Endothelial cell of umbilical vein (primary cell): Measurements from ENCODE around the gene TICAM2. TPM values are rescaled to one million over a fixed set of nuclear protein-coding genes. Genes with fewer than 3 reads are reported as not detected.
A peak's percentile ranks its signal among the peaks of the same experiment; 100 is the strongest.

Experiments used
- BruUV-seq: library from RNA; stranded (reverse); fragments of 400-500 nt; replicated peaks from 2 replicates; lab custom pipeline; 2021; lab: Mats Ljungman, UMichigan
- CTCF ChIA-PET: fragments of 300-600, 350-600 bp; sonication (Branson Sonifier 250); formaldehyde crosslinking; loops from one replicate; lab custom pipeline; 2021; ENCODE audit warnings: antibody characterized with exemption, inconsistent platforms; lab: Charles Lee
- POLR2A ChIA-PET: fragments of 300-600, 350-600 bp; sonication (Branson Sonifier 250); formaldehyde crosslinking; loops from one replicate; lab custom pipeline; 2021; ENCODE audit warnings: antibody characterized with exemption, inconsistent platforms; lab: Charles Lee
- DNase-seq: peaks from one replicate; pipeline ENCODE4 v3.0.0-alpha.2; 2011; ENCODE audit warnings: low read depth, low spot score
- FAIRE-seq: peaks from 2 replicates; lab custom pipeline; 2011; peaks lifted over from hg19 to GRCh38; lab: Jason Lieb, UNC
- H2AFZ ChIP-seq: 2 replicates; pipeline ENCODE4 v1.6.0; 2012; ENCODE audit warnings: low read depth, low read length, control low read depth, inconsistent platforms
- H3K27ac ChIP-seq: 2 replicates; pipeline ENCODE4 v1.5.1; 2011; ENCODE audit warnings: low read depth, mild to moderate bottlenecking, control low read depth, low read length, moderate library complexity; ENCODE audit not compliant: insufficient read depth
- H3K27me3 ChIP-seq, 2 experiments: 2 replicates each; pipeline versions ENCODE4 v1.6.0 to v1.6.1; 2011; ENCODE audit warnings: low read length in 2 of 2, mixed read lengths in 1 of 2; ENCODE audit not compliant: control insufficient read depth in 2 of 2, insufficient read depth in 2 of 2
- H3K36me3 ChIP-seq, 2 experiments: 2 replicates in 1 of 2; 3 replicates in 1 of 2; pipeline ENCODE4 v1.5.1; 2011; ENCODE audit warnings: low read length in 2 of 2, mild to moderate bottlenecking in 1 of 2, moderate library complexity in 1 of 2; ENCODE audit not compliant: control insufficient read depth in 2 of 2, insufficient read depth in 2 of 2; ENCODE audit errors: extremely low read depth in 1 of 2
- H3K4me1 ChIP-seq: 3 replicates; pipeline ENCODE4 v1.5.1; 2011; ENCODE audit warnings: mild to moderate bottlenecking, low read length; ENCODE audit not compliant: control insufficient read depth, insufficient read depth; ENCODE audit errors: extremely low read depth
- H3K4me2 ChIP-seq: 2 replicates; pipeline ENCODE4 v1.6.1; 2011; ENCODE audit warnings: low read length, control low read depth, mixed read lengths; ENCODE audit not compliant: insufficient read depth
- H3K4me3 ChIP-seq, 3 experiments: fragments of 200-600 bp in 1 of 3; sonication (generic), shearing (Covaris generic) in 1 of 3; replicated peaks in 1 of 3; 2 replicates each; pipeline ENCODE4 v1.5.1; 2011 to 2016; ENCODE audit warnings: control low read depth in 3 of 3, low read length in 3 of 3, mild to moderate bottlenecking in 2 of 3, inconsistent platforms in 1 of 3, low read depth in 1 of 3, moderate library complexity in 1 of 3; ENCODE audit not compliant: insufficient read depth in 1 of 3
- H3K79me2 ChIP-seq: 2 replicates; pipeline ENCODE4 v1.6.0; 2012; ENCODE audit warnings: low read length, inconsistent platforms; ENCODE audit not compliant: control insufficient read depth, insufficient read depth
- H3K9ac ChIP-seq: replicated peaks from 2 replicates; pipeline ENCODE3; 2011; ENCODE audit warnings: low read length, control low read depth; ENCODE audit not compliant: insufficient read depth; ENCODE audit errors: extremely low read depth
- H3K9me1 ChIP-seq: replicated peaks from 3 replicates; pipeline ENCODE4 v1.6.0; 2011; ENCODE audit warnings: mild to moderate bottlenecking, low read length; ENCODE audit not compliant: control insufficient read depth, insufficient read depth; ENCODE audit errors: extremely low read depth
- H3K9me3 ChIP-seq: replicated peaks from 2 replicates; pipeline ENCODE4 v1.5.1; 2012; ENCODE audit warnings: low read length, inconsistent platforms; ENCODE audit not compliant: control insufficient read depth, insufficient read depth
- H4K20me1 ChIP-seq: replicated peaks from 2 replicates; pipeline ENCODE3; 2011; ENCODE audit warnings: mild to moderate bottlenecking, low read length; ENCODE audit not compliant: control insufficient read depth, insufficient read depth; ENCODE audit errors: extremely low read depth
- EZH2 ChIP-seq: IDR thresholded peaks from 2 replicates; pipeline ENCODE4 v1.6.1; 2012; ENCODE audit warnings: borderline replicate concordance, low read depth, mild to moderate bottlenecking, moderate library complexity, low read length, inconsistent platforms; ENCODE audit not compliant: severe bottlenecking
- FOS ChIP-seq: IDR thresholded peaks from 2 replicates; pipeline ENCODE4 v1.6.1; 2011; ENCODE audit warnings: mild to moderate bottlenecking, low read length, moderate library complexity, borderline replicate concordance; ENCODE audit not compliant: insufficient read depth
- GATA2 ChIP-seq: IDR thresholded peaks from 2 replicates; pipeline ENCODE4 v1.7.0; 2011; ENCODE audit warnings: low read depth, mild to moderate bottlenecking, moderate library complexity, mixed read lengths, low read length; ENCODE audit not compliant: insufficient read length, insufficient read depth
- JUN ChIP-seq: IDR thresholded peaks from 2 replicates; pipeline ENCODE4 v1.6.1; 2011; ENCODE audit warnings: borderline replicate concordance, low read depth; ENCODE audit not compliant: insufficient read length, insufficient read depth
- MYC ChIP-seq: IDR thresholded peaks from one replicate; pipeline ENCODE4 v1.6.1; 2011; ENCODE audit warnings: mild to moderate bottlenecking, low read depth, low read length
- POLR2A ChIP-seq: IDR thresholded peaks from 2 replicates; pipeline ENCODE4 v1.6.1; 2012; ENCODE audit warnings: low read depth, mild to moderate bottlenecking, control low read depth, low read length
- POLR2AphosphoS5 ChIP-seq: IDR thresholded peaks from 2 replicates; pipeline ENCODE4 v1.6.1; 2012; ENCODE audit warnings: low read depth, mild to moderate bottlenecking, control low read depth, low read length, moderate library complexity; ENCODE audit not compliant: insufficient read depth
- dilution Hi-C: fragments of 300-500 bp; cut with MboI; formaldehyde crosslinking; loops from one replicate; pipeline ENCODE4 v1.15.0; 2019; ENCODE audit warnings: low sequenced_read_pairs; ENCODE audit not compliant: extremely low pct_ligation_motif_present
- intact Hi-C: fragments of 100-400 bp; cut with micrococcal nuclease; formaldehyde crosslinking; loops from one replicate; pipeline ENCODE4 v1.10.0; 2022
- polyA plus RNA-seq, 4 experiments: library from polyadenylated mRNA; depleted of rRNA in 3 of 4; stranded (reverse) in 3 of 4; unstranded in 1 of 4; fragments of >200 nt; gene quantifications; 2 replicates each; pipeline versions ENCODE4 v1.2.1 to v1.2.3, GENCODE V29; 2011 to 2012; ENCODE audit warnings: missing spikeins in 1 of 4
- total RNA-seq: library from RNA; stranded (reverse); gene quantifications from 2 replicates; pipeline ENCODE4 v1.2.3, GENCODE V29; 2021
- TF ChIP-seq, protein P1 (sequence below): IDR thresholded peaks from 2 replicates; pipeline ENCODE4 v1.6.1; 2011; ENCODE audit not compliant: insufficient read depth, insufficient read length
- TF ChIP-seq, protein P2 (sequence below), 2 donors: IDR thresholded peaks; 1 replicate in 1 of 2; 2 replicates in 1 of 2; pipeline ENCODE4 v1.5.1; 2011; ENCODE audit warnings: low read length in 2 of 2, mild to moderate bottlenecking in 2 of 2, moderate library complexity in 2 of 2, control low read depth in 1 of 2, inconsistent platforms in 1 of 2, low read depth in 1 of 2; ENCODE audit not compliant: insufficient read depth in 1 of 2; ENCODE audit errors: extremely low read depth in 1 of 2

TICAM2 gene
- total and polyA plus RNA-seq, 2 donors (not counting 3 experiments of a cell fraction or from before 2014, with no cell fraction given): 0.18 to 3.5 TPM

DNA sequence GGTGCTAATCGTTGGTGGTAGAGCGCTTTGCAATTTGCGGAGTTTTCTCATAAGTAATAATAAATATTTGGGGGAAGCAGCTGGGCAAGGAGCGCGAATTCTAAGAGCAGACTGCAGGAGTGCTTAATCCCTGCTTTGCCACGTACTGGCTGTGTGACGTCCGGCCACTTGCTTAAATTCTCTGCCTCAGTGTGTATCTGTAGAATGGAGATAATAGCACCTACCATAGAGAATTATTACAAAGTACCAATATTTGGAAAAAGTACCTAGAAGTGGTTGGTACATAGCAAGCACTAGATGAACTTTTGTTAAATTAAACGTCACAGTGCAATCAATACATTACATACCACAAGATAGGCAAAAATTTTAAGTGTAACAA lies 24.2 kb upstream of the TICAM2 start:
- peak overlapping the region; percentile 94 for H3K4me2 ChIP-seq
- FAIRE-seq (no peak), DNase-seq (no peak)
- H3K9me3 ChIP-seq: no peaks in the 10 kb centered on the region
- ChIA-PET CTCF (interaction anchor here (0.7 to 3.7 kb wide), 2 partner anchors 11 to 214 kb away, joined by 4 to 18 read pairs; no protein-coding TSS in a partner anchor), POLR2A (no interaction called here)
- intact Hi-C loops (loop anchor here (1.0 to 5.0 kb wide), 3 partner anchors 82 to 406 kb away; partner anchors contain the start of genes ARL14EPL and FEM1C), dilution Hi-C loops (no loop called here)
- H3K9ac ChIP-seq: peak overlapping the region; percentile 93
- H2AFZ ChIP-seq: peak overlapping the region; percentile 84
- peak overlapping the region; percentile 49 for H3K27ac ChIP-seq
- peak overlapping the region; percentile 62 to 98 (median 86) for H3K4me3 ChIP-seq
- H3K27me3 ChIP-seq: no peaks in the 10 kb centered on the region
- H4K20me1 ChIP-seq: no peaks in the 10 kb centered on the region
- peaks cover 30% of the 10 kb centered on the region for H3K4me1 ChIP-seq
- TF ChIP-seq JUN (no peak), POLR2A (no peak), EZH2 (no peak), POLR2AphosphoS5 (no peak), FOS (no peak), MYC (no peak), GATA2 (no peak)
- TF ChIP-seq, protein P1, sequence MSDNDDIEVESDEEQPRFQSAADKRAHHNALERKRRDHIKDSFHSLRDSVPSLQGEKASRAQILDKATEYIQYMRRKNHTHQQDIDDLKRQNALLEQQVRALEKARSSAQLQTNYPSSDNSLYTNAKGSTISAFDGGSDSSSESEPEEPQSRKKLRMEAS: no peak
- TF ChIP-seq, protein P2, sequence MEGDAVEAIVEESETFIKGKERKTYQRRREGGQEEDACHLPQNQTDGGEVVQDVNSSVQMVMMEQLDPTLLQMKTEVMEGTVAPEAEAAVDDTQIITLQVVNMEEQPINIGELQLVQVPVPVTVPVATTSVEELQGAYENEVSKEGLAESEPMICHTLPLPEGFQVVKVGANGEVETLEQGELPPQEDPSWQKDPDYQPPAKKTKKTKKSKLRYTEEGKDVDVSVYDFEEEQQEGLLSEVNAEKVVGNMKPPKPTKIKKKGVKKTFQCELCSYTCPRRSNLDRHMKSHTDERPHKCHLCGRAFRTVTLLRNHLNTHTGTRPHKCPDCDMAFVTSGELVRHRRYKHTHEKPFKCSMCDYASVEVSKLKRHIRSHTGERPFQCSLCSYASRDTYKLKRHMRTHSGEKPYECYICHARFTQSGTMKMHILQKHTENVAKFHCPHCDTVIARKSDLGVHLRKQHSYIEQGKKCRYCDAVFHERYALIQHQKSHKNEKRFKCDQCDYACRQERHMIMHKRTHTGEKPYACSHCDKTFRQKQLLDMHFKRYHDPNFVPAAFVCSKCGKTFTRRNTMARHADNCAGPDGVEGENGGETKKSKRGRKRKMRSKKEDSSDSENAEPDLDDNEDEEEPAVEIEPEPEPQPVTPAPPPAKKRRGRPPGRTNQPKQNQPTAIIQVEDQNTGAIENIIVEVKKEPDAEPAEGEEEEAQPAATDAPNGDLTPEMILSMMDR (IDR thresholded peaks at IDR 0.05; ENCODE audit: extremely low read depth in 1 of 2, insufficient read depth in 1 of 2, low read depth in 1 of 2, low read length in 2 of 2): no peak
- TSS peak; percentile 91 for BruUV-seq
- peaks cover 2% of the 10 kb centered on the region for H3K9me1 ChIP-seq
- peaks cover 44% of the 10 kb centered on the region for H3K79me2 ChIP-seq
- no peaks in the 10 kb centered on the region for H3K36me3 ChIP-seq
